Neural progenitor cell (in vitro differentiated cells): ENCODE data around the gene WASL.

Source experiments
- CTCF ChIP-seq: fragments of 200-600 bp; sonication (generic); IDR thresholded peaks from 2 replicates; pipeline ENCODE4 v1.5.1; 2017; ENCODE audit warnings: antibody characterized with exemption, mild to moderate bottlenecking
- EZH2 ChIP-seq: fragments of 200-600 bp; sonication (generic); IDR thresholded peaks from 2 replicates; pipeline ENCODE4 v1.6.1; 2017; ENCODE audit warnings: antibody characterized with exemption, mild to moderate bottlenecking, moderate library complexity

- no peak for TF ChIP-seq CTCF
- no peak for TF ChIP-seq EZH2
Observed at GRCh38 chr7:123750389-123751230, 1.8 kb upstream of the WASL start.
